Activated CD4-positive, CD25-positive, alpha-beta regulatory T cell treated with anti-CD3 and anti-CD28 coated beads, Interleukin-2, amount 50 U/mL, for 72 hours (primary cell): ENCODE results near the gene PCLO.
"Not testable (repeated sequence)": the region's sequence is repeated elsewhere in the genome, so short reads cannot be mapped to it uniquely, and the experiment has no call there.

Experiments
- DNase-seq: peaks from one replicate; pipeline ENCODE4 v3.0.0; 2021

The PCLO gene

GRCh38 chr7:82959528-82959927 lies 203.2 kb downstream of the PCLO start:
- no peak for DNase-seq

GRCh38 chr7:82957521-82957920 lies 205.2 kb downstream of the PCLO start:
- DNase-seq, result no peak

GRCh38 chr7:82953324-82954027 lies 209.2 kb downstream of the PCLO start:
- DNase-seq, result no peak

GRCh38 chr7:82950436-82950835 lies 212.2 kb downstream of the PCLO start:
- no peak for DNase-seq

GRCh38 chr7:82945480-82945879 lies 217.2 kb downstream of the PCLO start:
- no peak for DNase-seq

- no peak for DNase-seq
These were observed 217.6 kb downstream of the PCLO start for GRCh38 chr7:82945056-82945455.

GRCh38 chr7:82932516-82932915 lies 230.2 kb downstream of the PCLO start:
- no peak for DNase-seq

GRCh38 chr7:82926477-82926876 lies 236.2 kb downstream of the PCLO start:
- no peak for DNase-seq

GRCh38 chr7:82925331-82925730 lies 237.4 kb downstream of the PCLO start:
- no peak for DNase-seq

GRCh38 chr7:82906502-82906901 lies 256.2 kb downstream of the PCLO start:
- no peak for DNase-seq

GRCh38 chr7:82904871-82905270 lies 257.8 kb downstream of the PCLO start:
- no peak for DNase-seq

GRCh38 chr7:82901098-82901497 lies 261.6 kb downstream of the PCLO start:
- DNase-seq, result not testable (repeated sequence)

GRCh38 chr7:82897500-82897899 lies 265.2 kb downstream of the PCLO start:
- no peak for DNase-seq

- not testable (repeated sequence) for DNase-seq
These were observed 268.3 kb downstream of the PCLO start for GRCh38 chr7:82894341-82894740.

GRCh38 chr7:82886324-82886723 lies 276.4 kb downstream of the PCLO start:
- no peak for DNase-seq

GRCh38 chr7:82865856-82866255 lies 296.8 kb downstream of the PCLO start:
- no peak for DNase-seq

GRCh38 chr7:82859106-82859850 lies 303.4 kb downstream of the PCLO start:
- no peak for DNase-seq

- DNase-seq, result no peak
These were observed 311.6 kb downstream of the PCLO start for GRCh38 chr7:82851121-82851520.

GRCh38 chr7:82841828-82842227 lies 320.9 kb downstream of the PCLO start:
- no peak for DNase-seq

- DNase-seq, result no peak
These were observed 322.6 kb downstream of the PCLO start for GRCh38 chr7:82840061-82840460.

- DNase-seq, result no peak
These were observed 323.1 kb downstream of the PCLO start for GRCh38 chr7:82839555-82839954.

- DNase-seq, result no peak
These were observed 323.6 kb downstream of the PCLO start for GRCh38 chr7:82839063-82839462.

- DNase-seq, result no peak
These were observed 324.4 kb downstream of the PCLO start for GRCh38 chr7:82838314-82838713.

GRCh38 chr7:82823073-82823472 lies 339.6 kb downstream of the PCLO start:
- no peak for DNase-seq

GRCh38 chr7:82821037-82821436 lies 341.6 kb downstream of the PCLO start:
- no peak for DNase-seq
